K562 (cell line): Measurements from ENCODE around the gene PAFAH1B2. TPM values are rescaled to one million over a fixed set of nuclear protein-coding genes. Genes with fewer than 3 reads are reported as not detected.

Source experiments
- ATAC-seq: fragments of 200-7000 bp; cut with Tn5 transposase; 3 replicates; pipeline ENCODE4 v1.9.1; 2020; ENCODE audit warnings: moderate library complexity
- BruUV-seq: library from RNA; stranded (reverse); fragments of 400-500 nt; replicated peaks from 2 replicates; lab custom pipeline; 2021; lab: Mats Ljungman, UMichigan
- CTCF ChIA-PET: fragments of 300-600 bp; formaldehyde crosslinking; extraction: SDS; loops from one replicate; lab custom pipeline; 2021; ENCODE audit warnings: low intra/inter-chr PET ratio; lab: Yijun Ruan, JAX
- POLR2A ChIA-PET: fragments of 300-600, 350-650 bp; sonication (Branson Sonifier 250); formaldehyde crosslinking; extraction: SDS; loops from one replicate; lab custom pipeline; 2021; ENCODE audit warnings: antibody characterized with exemption, inconsistent platforms; lab: Yijun Ruan, JAX
- DNase-seq, 4 experiments: peaks; one replicate each; pipeline versions ENCODE4 v3.0.0 to v3.0.0-alpha.2; 2011 to 2018; ENCODE audit warnings: low spot score in 3 of 4, mixed read lengths in 3 of 4; ENCODE audit errors: extremely low read depth in 1 of 4
- FAIRE-seq: peaks from 2 replicates; lab custom pipeline; 2011; peaks lifted over from hg19 to GRCh38; lab: Jason Lieb, UNC
- H2AFZ ChIP-seq: 2 replicates; pipeline ENCODE4 v1.6.0; 2011; ENCODE audit warnings: low read depth, low read length, control low read depth, inconsistent platforms
- H3K27ac ChIP-seq: fragments of 200-600 bp; 3 replicates; pipeline ENCODE4 v1.8.0; 2011; ENCODE audit warnings: low read depth, mild to moderate bottlenecking, control low read depth, inconsistent platforms, low read length, moderate library complexity, mixed read lengths; ENCODE audit errors: extremely low read depth
- H3K27me3 ChIP-seq, 2 experiments: fragments of 300-600 bp in 1 of 2; 2 replicates in 1 of 2; 3 replicates in 1 of 2; pipeline versions ENCODE4 v1.6.0 to v1.8.0; 2011; ENCODE audit warnings: inconsistent platforms in 2 of 2, low read length in 2 of 2, mild to moderate bottlenecking in 1 of 2, mixed read lengths in 1 of 2, moderate library complexity in 1 of 2; ENCODE audit not compliant: control insufficient read depth in 2 of 2, insufficient read depth in 2 of 2
- H3K36me3 ChIP-seq: fragments of 300-600 bp; 3 replicates; pipeline ENCODE4 v1.8.0; 2011; ENCODE audit warnings: mild to moderate bottlenecking, low read length, inconsistent platforms; ENCODE audit not compliant: control insufficient read depth, insufficient read depth
- H3K4me1 ChIP-seq, 2 experiments: fragments of 200-600 bp in 1 of 2; replicated peaks in 1 of 2; 2 replicates in 1 of 2; 3 replicates in 1 of 2; pipeline versions ENCODE4 v1.5.1 to v1.8.0; 2011; ENCODE audit warnings: inconsistent platforms in 2 of 2, low read length in 2 of 2, mild to moderate bottlenecking in 1 of 2, mixed read lengths in 1 of 2, moderate library complexity in 1 of 2; ENCODE audit not compliant: control insufficient read depth in 2 of 2, insufficient read depth in 2 of 2
- H3K4me2 ChIP-seq: 2 replicates; pipeline ENCODE4 v1.6.1; 2011; ENCODE audit warnings: low read length, control low read depth, inconsistent platforms, mixed read lengths; ENCODE audit not compliant: insufficient read depth
- H3K4me3 ChIP-seq: fragments of 200-600 bp; sonication (generic), shearing (Covaris generic); 2 replicates; pipeline ENCODE4 v1.5.1; 2016; ENCODE audit warnings: control low read depth, inconsistent platforms
- H3K79me2 ChIP-seq: fragments of 200-600 bp; 3 replicates; pipeline ENCODE4 v1.8.0; 2011; ENCODE audit warnings: low read length, inconsistent platforms; ENCODE audit not compliant: control insufficient read depth, insufficient read depth
- H3K9ac ChIP-seq, 2 experiments: 2 replicates each; pipeline versions ENCODE4 v1.6.0 to v1.6.1; 2011; ENCODE audit warnings: low read depth in 2 of 2, low read length in 2 of 2, control low read depth in 1 of 2, inconsistent platforms in 1 of 2, mild to moderate bottlenecking in 1 of 2, mixed read lengths in 1 of 2; ENCODE audit not compliant: insufficient read depth in 1 of 2
- H3K9me1 ChIP-seq: one replicate; pipeline ENCODE4 v1.6.0; 2011; ENCODE audit warnings: inconsistent platforms, mild to moderate bottlenecking, low read length, moderate library complexity; ENCODE audit not compliant: control insufficient read depth, insufficient read depth
- H3K9me3 ChIP-seq: replicated peaks from 2 replicates; pipeline ENCODE4 v1.5.1; 2011; ENCODE audit warnings: low read depth, low read length, inconsistent platforms; ENCODE audit not compliant: control insufficient read depth, insufficient read depth
- H4K20me1 ChIP-seq: replicated peaks from 2 replicates; pipeline ENCODE4 v1.6.1; 2011; ENCODE audit warnings: low read length, inconsistent platforms, mixed read lengths; ENCODE audit not compliant: control insufficient read depth, insufficient read depth
- ARID3A ChIP-seq: IDR thresholded peaks from 2 replicates; pipeline ENCODE4 v1.6.1; 2012; ENCODE audit warnings: low read depth, low read length, improper control_type of control experiment, borderline replicate concordance
- CHD4 ChIP-seq: fragments of 200-600 bp; sonication (generic); IDR thresholded peaks from 3 replicates; pipeline ENCODE4 v1.6.1; 2012; ENCODE audit warnings: low read depth, mild to moderate bottlenecking, mixed read lengths, low read length, inconsistent platforms; ENCODE audit not compliant: insufficient read depth, insufficient replicate concordance, poor library complexity, severe bottlenecking
- HDAC1 ChIP-seq, 2 experiments: fragments of 450-650 bp; IDR thresholded peaks; 2 replicates each; pipeline ENCODE4 v1.6.1; 2016 to 2017; ENCODE audit warnings: inconsistent platforms in 1 of 2, mild to moderate bottlenecking in 1 of 2, moderate library complexity in 1 of 2
- ZNF121 ChIP-seq: sonication (generic); formaldehyde crosslinking; conservative IDR thresholded peaks from 2 replicates; pipeline ENCODE4 v1.8.0; 2022; ENCODE audit warnings: missing genetic modification reagents
- WGBS: fragments of 100-300 bp; shearing (Covaris generic); methylation state at CpG from one replicate; pipeline ENCODE4 v1.1.6; 2016; ENCODE audit warnings: low coverage, mixed read lengths; ENCODE audit not compliant: insufficient coverage; ENCODE audit errors: missing lambda C conversion rate; 5-methylcytosine and 5-hydroxymethylcytosine counted together
- in situ Hi-C: fragments of 300-500 bp; cut with MboI; formaldehyde crosslinking; loops from 4 replicates; pipeline ENCODE4 v1.15.0; 2018; ENCODE audit warnings: inconsistent platforms, mixed read lengths
- intact Hi-C: fragments of 100-400 bp; cut with micrococcal nuclease; formaldehyde crosslinking; loops from 2 replicates; pipeline ENCODE4 v1.14.2; 2022
- polyA plus RNA-seq, 8 experiments: library from polyadenylated mRNA; depleted of rRNA in 4 of 8; stranded (reverse) in 5 of 8; unstranded in 3 of 8; fragments of >200 nt; fragmentation: Nextera tagmentation in 2 of 8; fragmentation: Illumina TruSeq in 1 of 8; extraction: Ambion mirVana in 2 of 8; extraction: Trizol in 1 of 8; gene quantifications; 2 replicates each; pipeline versions ENCODE4 v1.2.1 to v1.2.3, GENCODE V29; 2011 to 2014; ENCODE audit warnings: inconsistent platforms in 1 of 8, missing spikeins in 1 of 8
- total RNA-seq, 7 experiments: library from RNA; depleted of rRNA in 6 of 7; stranded (reverse); fragments of >200 nt in 6 of 7; fragmentation: Illumina TruSeq in 2 of 7; extraction: Trizol in 2 of 7; gene quantifications; 2 replicates each; pipeline versions ENCODE4 v1.2.1 to v1.2.3, GENCODE V29; 2011 to 2021; ENCODE audit warnings: low replicate concordance in 1 of 7

The PAFAH1B2 gene
- total and polyA plus RNA-seq, 9 of the 15 experiments (the other 6 are each of a cell fraction or from before 2014, with no cell fraction given) = 27.8 to 94.7 (median 64.9) TPM

GRCh38 chr11:117154468-117154867 is 10.4 kb downstream of the PAFAH1B2 start:
- TF ChIP-seq ZNF121 (peak; percentile 25; the same call in 1 of the 2 replicates), ARID3A (no peak)
- Histone ChIP-seq H3K79me2 (peaks cover 94% of the 10 kb centered on the region), H3K27ac (no peak overlapping the region), H3K4me1 (peaks cover 0 to 3% of the 10 kb centered on the region in 2 experiments; a peak in 3 of 5 replicates), H2AFZ (no peak overlapping the region), H4K20me1 (no peaks in the 10 kb centered on the region; the same call in 1 of the 2 replicates), H3K27me3 (no peaks in the 10 kb centered on the region), H3K36me3 (peaks cover 68% of the 10 kb centered on the region), H3K4me3 (no peak overlapping the region), H3K9ac (no peak overlapping the region), H3K9me1 (no peaks in the 10 kb centered on the region), H3K9me3 (no peaks in the 10 kb centered on the region), H3K4me2 (no peak overlapping the region)
- POLR2A ChIA-PET = interaction anchor here (1.1 to 1.4 kb wide), 3 partner anchors 9 to 22 kb away, joined by 3 to 6 read pairs (median 4); no protein-coding TSS in a partner anchor
- intact Hi-C loops (no loop called here), in situ Hi-C loops (no loop called here)
- ATAC-seq (no peak), DNase-seq (no peak), FAIRE-seq (no peak)
- 97% methylated on average over 5 of the region's 5 CpGs for WGBS
- CTCF ChIA-PET = no interaction called here
- BruUV-seq = no TSS peak

GRCh38 chr11:117157507-117157906 is 13.4 kb downstream of the PAFAH1B2 start:
- ChIA-PET CTCF (no interaction called here), POLR2A (interaction anchor here (0.7 to 1.8 kb wide), 7 partner anchors 9 to 322 kb away, joined by 3 to 8 read pairs (median 6); partner anchors contain the start of gene PAFAH1B2)
- intact Hi-C loops (no loop called here), in situ Hi-C loops (no loop called here)
- no peak for DNase-seq
- no TSS peak for BruUV-seq
- Histone ChIP-seq H3K27ac (no peak overlapping the region), H3K4me3 (no peak overlapping the region), H4K20me1 (peaks cover 3% of the 10 kb centered on the region; the same call in 1 of the 2 replicates), H3K9me3 (no peaks in the 10 kb centered on the region), H3K4me2 (no peak overlapping the region), H2AFZ (no peak overlapping the region), H3K27me3 (no peaks in the 10 kb centered on the region), H3K36me3 (peaks cover 81% of the 10 kb centered on the region), H3K79me2 (peaks cover 89% of the 10 kb centered on the region), H3K4me1 (peaks cover 6 to 7% of the 10 kb centered on the region in 2 experiments; a peak in 4 of 5 replicates), H3K9me1 (no peaks in the 10 kb centered on the region), H3K9ac (no peak overlapping the region)
- 81% methylated on average over 2 of the region's 2 CpGs for WGBS
- no peak for ATAC-seq
- TF ChIP-seq CHD4 = no peak
- TF ChIP-seq ZNF121 = peak; percentile 64
- TF ChIP-seq HDAC1 (IDR thresholded peaks at IDR 0.05) = no peak
- FAIRE-seq = no peak
